ENCODE data around the gene SMIM21.

Gene SMIM21

DNA sequence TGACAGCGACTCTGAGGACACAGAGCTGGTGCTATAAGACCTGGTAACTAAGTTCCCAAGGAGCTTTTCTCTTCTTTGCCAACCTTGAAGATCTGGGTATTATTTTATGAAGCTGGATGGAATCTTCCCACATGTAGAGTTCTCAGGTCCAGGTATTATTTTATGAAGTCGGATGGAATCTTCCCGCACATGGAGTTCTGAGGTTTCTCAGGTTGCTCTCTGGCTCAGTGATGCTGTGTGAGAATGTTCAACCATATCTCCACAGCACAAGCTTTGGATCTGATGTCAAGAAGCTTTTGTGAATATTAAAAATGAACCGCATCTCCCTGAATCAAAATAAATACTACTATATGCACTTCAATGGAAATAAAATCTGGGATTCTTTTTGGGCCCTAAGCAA lies at the start of gene SMIM21:
Gene SMIM21, minus strand, starts transcription at position 101 of the 400 bp plus-strand sequence. CDS start 140 bp downstream, outside the sequence.
- DNase-seq, result no peak

GRCh38 chr18:75475228-75475627 lies 47.7 kb upstream of the SMIM21 start:
- peak; percentile 39 for DNase-seq

GRCh38 chr18:75474332-75474731 lies 46.8 kb upstream of the SMIM21 start:
- no peak for DNase-seq

DNA sequence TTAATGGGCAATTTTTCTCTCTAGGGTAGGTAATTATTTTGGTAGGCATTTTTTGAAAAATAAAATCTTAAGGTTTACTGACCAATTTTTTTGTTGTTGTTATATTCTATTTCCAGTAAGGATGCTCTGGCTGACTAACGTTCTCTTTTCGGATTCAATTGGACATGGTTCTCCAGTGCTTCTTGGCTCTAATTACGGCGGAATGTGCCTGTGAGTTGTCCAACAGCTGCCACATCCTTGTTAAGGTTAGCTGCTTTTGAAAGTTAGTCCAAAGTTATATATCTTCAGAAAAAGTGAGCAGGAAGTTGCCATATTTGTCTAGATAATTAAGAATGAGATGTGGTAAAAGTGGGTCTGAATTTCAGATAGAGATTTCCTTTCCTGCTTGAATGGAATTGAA lies 45.8 kb upstream of the SMIM21 start:
- no peak for DNase-seq

- no peak for DNase-seq
Measured at GRCh38 chr18:75472906-75473305, 45.4 kb upstream of the SMIM21 start.

DNA sequence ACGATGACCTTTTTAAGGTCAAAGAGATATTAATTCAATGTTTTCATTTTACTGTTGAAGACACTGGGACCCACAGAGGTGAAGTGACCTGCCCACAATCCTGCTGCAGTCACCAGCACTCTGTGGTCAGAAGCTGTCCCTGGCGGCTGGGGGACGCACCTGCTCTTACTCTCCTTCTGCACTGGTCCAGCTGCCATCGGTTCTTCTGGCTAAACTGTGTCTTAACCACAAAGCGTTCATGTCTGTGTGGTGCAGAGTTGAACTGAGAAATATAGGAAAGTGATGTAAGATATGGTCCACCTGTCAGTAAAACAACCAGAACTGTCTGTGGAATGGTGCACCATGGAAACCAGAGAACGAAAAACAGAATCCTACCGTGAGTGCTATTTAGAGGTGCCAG lies 44.9 kb upstream of the SMIM21 start:
- no peak for DNase-seq

- DNase-seq, result no peak
Measured at GRCh38 chr18:75471850-75472249, 44.3 kb upstream of the SMIM21 start.

- no peak for DNase-seq
Measured at GRCh38 chr18:75467851-75468250, 40.3 kb upstream of the SMIM21 start.

GRCh38 chr18:75467281-75467795 lies 39.8 kb upstream of the SMIM21 start:
- DNase-seq, result no peak

DNA sequence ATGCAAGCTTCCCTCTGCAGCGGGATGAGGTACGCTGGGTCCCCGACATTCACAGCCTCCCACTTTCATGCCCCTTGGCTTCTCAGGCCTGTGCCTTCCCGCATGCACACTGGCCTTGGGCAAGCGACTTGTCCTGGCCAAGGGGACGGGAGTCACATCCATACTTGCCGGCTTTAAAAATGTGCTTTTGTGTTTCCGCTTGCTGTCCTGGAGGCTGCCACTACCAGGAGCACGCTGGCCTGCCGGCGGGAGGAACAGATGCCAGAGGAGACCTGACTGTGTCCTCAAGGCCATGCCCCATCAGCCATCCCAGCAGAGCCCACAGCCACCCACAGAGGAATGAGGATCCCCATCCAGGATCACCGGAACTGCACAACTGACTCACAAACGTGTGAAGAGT lies 36.9 kb upstream of the SMIM21 start:
- DNase-seq, result no peak

DNA sequence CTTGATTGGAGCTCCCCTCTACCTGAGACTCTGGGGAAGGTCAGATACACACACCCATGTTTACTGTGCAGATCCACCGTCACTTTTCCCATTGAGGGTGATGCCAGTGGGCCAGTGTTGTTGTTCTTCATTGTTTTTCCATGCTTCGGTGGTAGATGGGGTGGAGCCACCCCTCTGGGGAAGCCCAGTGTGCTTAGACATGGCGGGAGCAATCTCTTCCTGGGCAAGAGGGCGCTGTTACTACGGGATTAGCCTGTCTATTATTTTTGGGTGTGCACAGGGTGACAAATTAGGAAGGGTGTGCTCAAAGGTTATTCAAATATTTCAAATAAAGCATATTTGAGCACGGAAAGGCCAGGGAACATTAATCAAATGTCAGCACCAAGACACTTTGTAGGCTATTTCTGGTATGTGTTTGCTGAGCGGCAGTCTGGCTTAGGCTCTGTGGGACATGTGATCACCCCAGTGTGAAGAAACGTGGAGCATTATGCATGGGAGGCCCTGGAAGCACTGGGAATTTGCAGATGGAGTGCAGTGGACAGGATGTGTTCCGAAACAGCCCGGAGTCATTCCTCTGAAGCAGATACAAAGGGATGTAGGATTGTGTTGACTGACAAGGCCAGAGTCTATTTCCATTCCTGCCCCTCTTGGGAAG lies 34.8 kb upstream of the SMIM21 start:
- DNase-seq, result no peak

- DNase-seq, result no peak
Measured at GRCh38 chr18:75456199-75456631, 28.7 kb upstream of the SMIM21 start.

DNA sequence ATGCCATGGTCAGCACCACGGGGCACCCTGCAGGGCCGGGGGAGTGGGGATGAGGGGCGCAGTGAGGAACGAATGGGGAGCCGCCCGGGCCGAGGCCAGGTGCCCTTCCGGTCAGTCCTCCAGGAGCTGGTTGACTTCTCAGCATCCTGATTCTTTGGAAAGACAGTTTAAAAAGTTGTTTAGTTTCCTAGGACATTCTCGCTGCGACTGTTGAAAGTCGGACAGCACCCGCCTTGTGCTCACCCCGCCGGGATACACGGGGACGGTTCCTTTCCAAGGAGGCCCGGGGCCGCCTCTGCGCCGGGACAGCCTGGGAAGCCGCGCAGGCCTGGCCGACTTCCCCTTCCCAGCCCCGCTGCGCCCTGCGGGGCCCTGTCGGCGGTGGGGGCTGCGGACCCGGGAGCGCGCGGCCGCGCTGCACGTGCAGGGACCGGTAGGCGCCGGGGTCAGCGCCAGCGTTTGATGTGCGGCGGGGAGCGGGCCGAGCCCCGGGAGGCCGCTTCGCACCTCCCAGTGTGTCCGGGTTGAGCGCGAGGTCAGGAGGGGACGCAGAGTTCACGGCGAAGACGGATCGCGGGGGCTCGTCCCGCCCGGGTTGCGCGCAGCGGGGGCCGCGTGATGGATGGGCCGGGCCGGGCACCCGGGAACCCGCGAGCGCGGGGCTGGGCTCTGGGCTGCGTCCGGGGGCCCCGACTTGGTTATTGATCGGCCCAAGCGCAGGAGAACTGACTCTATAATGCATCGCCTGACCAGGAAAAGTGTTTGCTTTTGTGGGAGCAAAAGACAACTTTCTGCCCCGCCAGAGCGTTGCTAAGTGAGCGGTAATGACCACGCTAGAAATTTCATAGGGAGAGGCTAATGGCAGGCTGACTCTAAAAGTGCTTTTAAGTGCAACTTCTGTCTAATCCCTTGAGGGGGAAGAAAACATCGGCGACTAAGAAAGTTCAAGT lies 28.0 kb upstream of the SMIM21 start:
- peak; percentile 80 for DNase-seq

DNA sequence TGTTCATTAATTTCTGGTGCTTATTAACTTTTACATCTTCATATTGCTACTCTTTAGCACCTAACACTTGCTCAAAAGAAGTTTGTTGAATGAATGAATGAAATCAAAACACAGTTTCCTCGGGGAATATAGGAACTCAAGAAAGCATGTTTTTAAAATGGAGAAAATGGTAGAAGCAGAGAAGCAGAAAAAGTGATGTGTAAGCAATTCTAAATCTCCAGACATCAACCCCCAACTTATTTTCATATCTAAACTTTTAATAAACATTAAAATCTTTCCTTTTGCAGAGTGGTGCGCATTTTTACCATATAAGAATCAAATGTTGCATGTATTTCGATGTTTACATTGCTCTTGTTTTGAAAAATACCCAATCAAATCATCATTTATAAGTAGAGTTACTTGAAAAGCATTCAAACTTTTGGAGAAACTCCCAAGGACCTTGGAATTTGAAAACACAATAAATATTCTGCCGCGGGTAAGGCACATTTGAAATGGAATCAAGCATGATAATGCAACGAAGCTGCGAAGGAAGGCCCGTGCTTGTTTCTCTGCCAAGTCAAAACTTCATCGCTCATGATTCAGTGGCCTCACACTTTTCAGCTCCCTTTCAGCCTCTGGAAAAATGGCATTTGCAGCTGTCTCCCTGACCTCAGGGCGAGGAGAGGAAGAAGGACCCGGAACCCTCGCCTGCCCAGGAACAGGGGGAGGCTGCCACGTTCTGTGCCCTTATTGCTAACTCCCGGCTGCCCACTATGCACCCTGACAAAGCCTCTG lies 26.7 kb upstream of the SMIM21 start:
- peak; percentile 70 for DNase-seq

DNA sequence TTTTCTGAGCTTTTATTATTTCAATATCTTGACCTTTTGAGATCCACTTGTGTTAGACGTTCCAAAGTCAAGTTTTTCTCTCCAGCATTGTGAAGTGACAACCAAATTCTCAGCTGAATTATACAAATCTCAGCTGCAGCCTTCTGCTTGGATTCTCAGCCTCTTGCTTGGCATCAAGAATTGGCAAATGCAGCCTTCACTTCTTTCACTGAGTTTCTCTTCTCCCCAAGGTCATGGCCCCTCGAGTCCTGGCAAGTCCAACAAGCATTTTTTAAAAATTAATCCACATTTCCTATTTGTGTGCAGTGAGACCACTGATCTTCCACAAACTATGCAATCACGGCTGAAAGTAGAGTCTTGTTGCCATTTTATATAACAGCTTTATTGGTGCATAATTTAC lies 23.4 kb upstream of the SMIM21 start:
- DNase-seq, result no peak

- DNase-seq, result no peak
Measured at GRCh38 chr18:75441896-75442295, 14.4 kb upstream of the SMIM21 start.

GRCh38 chr18:75439348-75439747 lies 11.8 kb upstream of the SMIM21 start:
- no peak for DNase-seq

DNA sequence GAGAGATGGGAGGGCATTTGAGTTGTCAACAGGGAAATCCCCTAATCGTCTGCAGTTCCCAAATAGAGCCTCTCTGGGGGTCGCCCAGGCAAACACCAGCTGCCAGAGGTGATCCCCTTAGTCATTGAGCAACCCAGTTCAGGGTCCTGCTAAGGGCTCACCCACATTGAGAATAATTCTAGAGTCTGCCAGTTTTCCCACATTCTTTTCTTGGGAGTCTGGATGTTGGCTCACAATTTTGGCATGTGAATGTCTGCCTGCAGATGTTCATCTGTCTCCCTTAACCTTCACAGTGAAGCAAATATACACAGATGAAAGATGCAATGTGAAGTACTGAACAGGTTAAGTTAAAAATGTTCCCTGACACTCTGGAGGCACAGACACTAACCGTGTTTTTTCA lies 11.4 kb upstream of the SMIM21 start:
- DNase-seq, result no peak

DNA sequence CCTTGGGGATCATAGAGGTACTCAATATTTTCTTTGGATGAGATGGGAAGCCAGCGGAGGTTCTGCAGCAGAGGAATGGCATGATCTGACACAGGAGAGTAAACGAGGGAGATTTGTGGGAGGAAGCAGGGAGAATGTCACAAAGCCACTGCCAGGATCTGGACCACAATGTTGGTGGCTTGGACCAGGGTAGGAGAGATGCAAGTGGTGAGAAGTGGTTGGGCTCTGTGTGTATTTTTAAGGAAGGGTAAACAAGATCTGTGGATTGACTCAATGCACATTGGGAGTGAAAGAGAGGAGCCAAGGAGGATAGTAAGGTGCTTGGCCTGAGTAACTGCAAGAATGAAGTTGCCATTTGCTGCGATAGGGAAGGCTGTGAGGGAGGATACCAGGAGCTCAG lies 10.5 kb upstream of the SMIM21 start:
- DNase-seq, result no peak

DNA sequence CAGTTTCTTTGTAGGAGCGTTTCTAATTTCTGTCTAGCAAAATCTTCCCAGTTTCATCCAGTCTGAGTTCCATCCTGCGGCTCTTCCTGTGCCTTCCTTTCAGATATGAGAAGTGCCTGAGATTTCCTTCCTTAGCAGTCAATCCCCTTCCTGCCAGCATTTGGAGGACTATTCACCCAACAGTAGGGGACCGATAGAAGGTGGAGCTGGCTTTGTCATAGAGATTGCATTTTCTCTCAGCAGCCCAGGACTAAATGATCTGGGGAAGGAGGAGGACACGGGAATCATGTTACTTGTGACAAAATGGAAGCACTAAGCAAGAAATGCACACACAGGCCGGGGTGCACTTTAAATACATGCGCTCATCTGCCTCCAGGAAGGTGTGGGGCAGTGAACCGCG lies 5.6 kb upstream of the SMIM21 start:
- no peak for DNase-seq

GRCh38 chr18:75429975-75430374 lies 2.5 kb upstream of the SMIM21 start:
- DNase-seq, result no peak

DNA sequence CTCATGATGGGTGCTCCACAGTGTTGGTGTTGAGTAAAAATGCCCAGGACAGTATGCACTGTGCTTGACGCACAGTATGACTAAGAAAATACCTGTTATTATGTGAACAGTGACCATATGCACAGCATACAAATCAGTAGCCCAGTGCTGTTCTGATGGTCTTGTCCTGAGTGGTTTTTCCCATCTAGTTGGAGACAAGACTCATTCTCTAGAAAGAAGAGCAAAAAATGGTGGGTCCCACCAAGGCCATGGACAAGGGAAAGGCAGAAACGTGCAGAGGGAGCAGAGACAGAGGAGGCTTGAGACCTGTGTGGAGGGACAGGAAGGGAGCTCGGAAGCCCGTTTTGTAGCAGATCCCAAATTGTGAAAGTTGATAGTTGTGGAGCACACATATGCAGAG lies 987 bp upstream of the SMIM21 start:
- DNase-seq, result no peak

GRCh38 chr18:75422341-75422910 lies 5.1 kb downstream of the SMIM21 start:
- DNase-seq, result no peak
